Mononuclear cell (primary cell): ENCODE measurements around the gene ATG101. TPM values are rescaled to one million over a fixed set of nuclear protein-coding genes. Genes with fewer than 3 reads are reported as not detected.
"Not testable (repeated sequence)": the region's sequence is repeated elsewhere in the genome, so short reads cannot be mapped to it uniquely, and the experiment has no call there.

ENCODE experiments used
- H3K27me3 ChIP-seq: 2 replicates; pipeline ENCODE4 v1.6.0; 2011; ENCODE audit warnings: low read length, control low read depth; ENCODE audit not compliant: insufficient read depth
- H3K4me1 ChIP-seq: 2 replicates; pipeline ENCODE4 v1.5.1; 2011; ENCODE audit warnings: mild to moderate bottlenecking, low read length, control low read depth; ENCODE audit not compliant: insufficient read depth
- H3K4me3 ChIP-seq: 2 replicates; pipeline ENCODE4 v1.5.1; 2011; ENCODE audit warnings: mild to moderate bottlenecking, low read length, moderate library complexity
- H3K9me3 ChIP-seq: 2 replicates; pipeline ENCODE4 v1.5.1; 2011; ENCODE audit warnings: low read depth, mild to moderate bottlenecking, control low read depth, low read length
- total RNA-seq: library from RNA; depleted of rRNA; stranded (reverse); fragments of >200 nt; gene quantifications from one replicate; pipeline ENCODE4 v1.2.3, GENCODE V29; 2012

The ATG101 gene
- total RNA-seq, 1 donor, result 11.9 TPM

DNA sequence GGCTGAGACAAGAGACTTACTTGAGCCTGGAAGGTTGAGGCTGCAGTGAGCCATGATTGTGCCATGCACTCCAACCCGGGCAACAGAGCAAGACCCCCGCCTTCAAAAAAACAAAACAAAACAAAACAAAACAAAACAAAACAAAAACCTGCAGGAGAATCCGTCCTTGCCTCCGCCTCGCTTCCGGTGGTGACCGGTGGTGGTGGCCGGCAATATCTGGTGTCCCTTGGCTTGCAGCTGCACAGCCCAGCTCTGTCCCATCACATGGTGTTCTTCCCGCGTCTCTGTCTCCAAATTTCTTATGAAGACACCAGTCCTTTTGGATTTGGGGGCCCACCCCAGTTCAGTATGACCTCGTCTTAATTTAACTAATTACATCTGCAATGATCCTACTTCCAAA, 19.7 kb downstream of the ATG101 start:
- Histone ChIP-seq H3K9me3 (no peaks in the 10 kb centered on the region), H3K27me3 (peaks cover 4% of the 10 kb centered on the region), H3K4me3 (no peak overlapping the region), H3K4me1 (no peaks in the 10 kb centered on the region)

DNA sequence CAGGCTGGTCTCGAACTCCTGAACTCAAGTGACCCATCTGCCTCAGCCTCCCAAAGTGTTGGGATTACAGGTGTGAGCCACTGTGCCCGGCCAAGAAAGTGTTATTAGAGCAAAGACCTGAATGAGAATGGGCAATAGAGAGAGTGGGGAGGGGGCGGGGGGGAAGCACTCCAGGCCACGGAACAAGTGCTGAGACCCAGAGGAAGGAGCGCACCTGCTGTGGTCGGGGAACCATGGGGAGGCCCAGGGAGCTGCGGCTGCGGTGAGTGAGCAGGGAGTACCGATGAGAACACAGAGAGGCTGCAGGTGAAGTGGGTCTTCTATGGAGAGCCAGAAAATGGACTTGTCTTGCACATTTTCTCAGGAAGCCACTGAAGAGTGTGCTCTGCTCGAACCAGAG, 20.5 kb downstream of the ATG101 start:
- Histone ChIP-seq H3K9me3 (no peaks in the 10 kb centered on the region), H3K4me3 (no peak overlapping the region), H3K4me1 (no peaks in the 10 kb centered on the region), H3K27me3 (peaks cover 4% of the 10 kb centered on the region)

GRCh38 chr12:52091061-52091460, 21.3 kb downstream of the ATG101 start:
- Histone ChIP-seq H3K4me3 (no peak overlapping the region), H3K4me1 (no peaks in the 10 kb centered on the region), H3K27me3 (peaks cover 4% of the 10 kb centered on the region), H3K9me3 (no peaks in the 10 kb centered on the region)

GRCh38 chr12:52091869-52092268, 22.1 kb downstream of the ATG101 start:
- Histone ChIP-seq H3K9me3 (no peaks in the 10 kb centered on the region), H3K27me3 (peaks cover 4% of the 10 kb centered on the region), H3K4me1 (no peaks in the 10 kb centered on the region), H3K4me3 (no peak overlapping the region)

GRCh38 chr12:52093346-52093745, 23.6 kb downstream of the ATG101 start:
- H3K4me3 ChIP-seq, result no peak overlapping the region
- no peaks in the 10 kb centered on the region for H3K9me3 ChIP-seq
- peaks cover 4% of the 10 kb centered on the region for H3K27me3 ChIP-seq
- H3K4me1 ChIP-seq, result no peaks in the 10 kb centered on the region

DNA sequence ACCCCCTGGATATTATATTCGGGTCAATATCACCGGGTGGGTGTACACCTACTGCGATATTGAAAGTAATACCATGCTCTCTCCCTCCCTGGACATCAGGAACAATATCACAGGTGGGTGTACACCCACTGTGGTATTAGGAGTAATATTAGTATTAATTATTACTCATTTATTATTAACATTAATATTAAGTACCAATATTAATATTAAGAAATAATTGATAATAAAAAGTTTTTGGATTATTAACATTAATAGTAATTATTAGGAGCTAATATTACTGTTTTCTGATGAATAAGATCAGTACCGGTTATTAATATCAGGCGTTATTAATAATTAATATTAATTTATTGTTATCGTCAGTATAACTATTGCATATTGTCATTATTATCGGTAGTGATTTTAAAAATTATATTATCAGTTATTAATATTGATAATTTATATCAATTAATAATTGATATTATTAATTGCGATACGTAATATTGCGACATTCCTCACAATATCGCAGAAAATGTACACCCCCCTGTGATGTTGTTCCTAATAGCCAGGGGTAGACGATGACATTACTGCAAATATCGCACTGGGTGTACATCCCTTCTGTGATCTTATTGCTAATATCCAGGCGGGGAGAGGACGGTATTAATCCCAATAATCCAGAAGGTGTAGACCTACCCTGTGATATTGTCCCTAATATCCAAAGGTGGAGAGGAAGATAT, 26.7 kb downstream of the ATG101 start:
- Histone ChIP-seq H3K4me1 (no peaks in the 10 kb centered on the region), H3K27me3 (peaks cover 3% of the 10 kb centered on the region), H3K9me3 (no peaks in the 10 kb centered on the region), H3K4me3 (no peak overlapping the region)

DNA sequence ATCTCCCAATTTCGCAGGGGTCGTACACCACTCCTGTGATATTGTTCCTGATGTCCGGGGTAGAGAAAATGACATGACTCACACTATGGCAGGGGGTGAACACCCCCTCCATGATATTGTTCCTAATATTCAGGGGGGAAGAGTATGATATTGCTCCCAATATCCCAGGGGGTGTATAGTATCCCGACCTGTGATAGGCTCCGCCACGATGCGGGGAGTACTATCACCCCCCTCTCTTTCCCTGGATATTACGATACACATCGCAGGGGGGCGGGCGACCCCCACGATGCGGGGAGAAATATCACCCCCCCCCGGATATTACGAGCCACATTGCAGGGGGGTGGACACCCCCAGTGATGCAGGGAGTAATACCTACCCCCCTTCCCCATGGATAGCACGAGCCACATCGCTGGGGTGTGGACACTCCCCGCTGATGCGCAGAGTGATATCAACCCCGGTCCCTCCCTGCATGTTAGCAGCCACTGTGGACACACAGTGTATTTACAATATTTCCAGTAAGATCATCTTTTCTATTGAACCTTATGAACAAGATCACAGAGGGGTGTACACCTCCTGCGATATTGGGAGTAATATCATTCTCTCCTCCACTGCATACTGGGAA, 27.4 kb downstream of the ATG101 start:
- Histone ChIP-seq H3K4me1 (no peaks in the 10 kb centered on the region), H3K27me3 (no peaks in the 10 kb centered on the region), H3K9me3 (no peaks in the 10 kb centered on the region), H3K4me3 (no peak overlapping the region)

GRCh38 chr12:52104431-52105089, 34.8 kb downstream of the ATG101 start:
- not testable (repeated sequence) for H3K4me1 ChIP-seq, H3K9me3 ChIP-seq, H3K27me3 ChIP-seq, H3K4me3 ChIP-seq

- not testable (repeated sequence) for H3K27me3 ChIP-seq, H3K9me3 ChIP-seq, H3K4me3 ChIP-seq
- H3K4me1 ChIP-seq, result peaks cover 25% of the 10 kb centered on the region
These were observed 46.7 kb downstream of the ATG101 start for GRCh38 chr12:52116222-52117125.

GRCh38 chr12:52117806-52118475, 48.2 kb downstream of the ATG101 start:
- not testable (repeated sequence) for H3K4me3 ChIP-seq, H3K27me3 ChIP-seq, H3K9me3 ChIP-seq
- peaks cover 25% of the 10 kb centered on the region for H3K4me1 ChIP-seq

GRCh38 chr12:52119398-52120254, 49.8 kb downstream of the ATG101 start:
- H3K9me3 ChIP-seq, result no peaks in the 10 kb centered on the region
- H3K4me1 ChIP-seq, result peaks cover 25% of the 10 kb centered on the region
- no peak overlapping the region for H3K4me3 ChIP-seq
- peaks cover 3% of the 10 kb centered on the region for H3K27me3 ChIP-seq

DNA sequence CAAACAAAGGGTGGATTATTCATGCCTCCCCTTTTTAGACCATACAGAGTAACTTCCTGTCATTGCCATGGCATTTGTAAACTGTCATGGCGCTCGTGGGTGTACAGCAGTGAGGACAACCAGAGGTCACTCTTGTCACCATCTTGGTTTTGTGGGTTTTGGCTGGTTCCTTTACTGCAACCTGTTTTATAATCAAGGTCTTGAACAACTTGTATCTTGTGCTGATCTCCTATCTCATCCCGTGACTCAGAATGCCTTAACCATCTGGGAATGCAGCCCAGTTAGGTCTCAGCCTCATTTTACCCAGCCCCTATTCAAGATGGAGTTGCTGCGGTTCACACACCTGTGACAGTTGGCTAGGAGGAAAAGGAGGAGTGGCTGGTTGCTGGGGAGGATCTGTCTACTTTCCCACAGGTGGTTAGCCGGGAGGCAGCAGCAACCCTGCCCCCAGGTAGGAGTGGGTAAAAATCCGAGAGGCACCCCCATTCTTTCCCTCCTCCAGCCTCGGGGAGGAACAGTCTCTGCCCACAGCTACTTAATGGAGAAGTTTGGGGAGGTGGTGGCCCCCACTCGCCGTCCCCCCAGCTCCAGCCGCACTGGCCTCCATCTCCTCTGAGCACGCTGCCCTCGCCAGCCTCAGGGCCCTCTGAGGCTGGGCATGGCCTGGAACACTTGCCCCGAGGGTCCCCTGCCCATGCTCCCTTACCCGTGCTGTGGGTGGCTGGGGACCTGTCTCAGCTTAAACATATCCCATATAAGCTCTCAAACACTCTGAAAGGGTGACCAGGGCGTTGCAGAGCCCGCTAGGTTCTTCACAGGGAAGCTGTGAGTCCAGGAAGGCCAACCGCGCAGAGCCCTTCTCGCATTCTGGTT, 51.4 kb downstream of the ATG101 start:
- no peaks in the 10 kb centered on the region for H3K9me3 ChIP-seq
- no peak overlapping the region for H3K4me3 ChIP-seq

More for the DNA sequence above, 51.4 kb downstream of the ATG101 start:
- peaks cover 3% of the 10 kb centered on the region for H3K27me3 ChIP-seq
- peaks cover 25% of the 10 kb centered on the region for H3K4me1 ChIP-seq
